GM12891 (cell line): ENCODE measurements around the gene TMEM151A.

Experiments used
- PAX5 ChIP-seq: IDR thresholded peaks from 2 replicates; pipeline ENCODE4 v1.6.1; 2011; ENCODE audit warnings: low read length, moderate library complexity, mild to moderate bottlenecking; ENCODE audit not compliant: insufficient read depth, severe bottlenecking
- POLR2A ChIP-seq: IDR thresholded peaks from 2 replicates; pipeline ENCODE4 v1.6.1; 2011; ENCODE audit warnings: low read depth, low read length, control low read depth
- POLR2AphosphoS5 ChIP-seq: IDR thresholded peaks from 2 replicates; pipeline ENCODE4 v1.6.1; 2011; ENCODE audit warnings: low read depth, low read length, control low read depth
- POU2F2 ChIP-seq: IDR thresholded peaks from 2 replicates; pipeline ENCODE4 v1.6.1; 2011; ENCODE audit warnings: low read depth, mild to moderate bottlenecking, control low read depth, low read length, moderate library complexity
- TAF1 ChIP-seq: IDR thresholded peaks from 2 replicates; pipeline ENCODE4 v1.6.1; 2011; ENCODE audit warnings: low read depth, low read length, control low read depth

DNA sequence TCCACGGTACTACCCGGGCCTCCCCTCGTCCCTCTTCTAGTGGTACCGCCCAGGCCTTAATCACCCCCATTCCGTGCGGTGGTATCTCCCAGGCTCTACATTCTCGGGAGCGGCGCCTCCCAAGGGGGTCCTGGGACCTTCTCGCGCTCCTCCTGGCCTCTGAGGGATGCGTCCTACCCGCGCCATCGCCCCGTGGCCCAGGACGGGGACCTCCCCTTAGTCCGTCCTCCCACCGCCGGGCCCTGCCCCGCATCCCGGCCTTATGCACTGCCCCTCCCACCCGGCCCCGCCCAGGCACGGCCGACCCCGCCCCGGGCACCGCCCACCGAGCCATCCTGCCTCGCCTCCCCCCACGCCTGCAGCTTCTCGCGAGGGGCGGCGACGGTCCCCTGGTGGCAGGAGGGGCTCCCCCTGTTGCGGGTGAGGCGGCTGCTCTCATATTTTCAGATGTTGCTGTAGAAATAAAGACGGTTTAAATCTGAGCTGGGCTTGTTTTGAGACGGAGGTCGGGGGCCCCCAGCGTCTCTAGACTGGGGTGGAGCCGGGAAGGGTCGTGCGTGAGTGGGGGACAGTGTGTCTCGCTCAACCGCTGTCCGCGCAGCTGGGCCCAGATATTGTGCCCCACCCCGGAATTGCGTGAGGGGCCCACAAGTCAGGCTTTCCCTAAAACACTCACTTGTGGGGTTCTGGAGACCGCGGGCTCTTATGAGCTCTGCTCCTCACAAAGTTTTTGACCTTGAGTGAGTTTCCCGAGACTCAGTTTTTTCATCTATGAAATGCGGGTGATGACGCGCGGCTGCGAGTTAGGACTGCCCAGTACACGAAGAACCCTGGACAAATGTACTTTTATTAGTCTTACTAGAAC, 24.1 kb upstream of the TMEM151A start:
- TF ChIP-seq POLR2AphosphoS5 (no peak), POLR2A (peak; percentile 3; the same call in 1 of the 2 replicates), PAX5 (no peak), TAF1 (no peak), POU2F2 (no peak)
